SK-N-SH (cell line): ENCODE measurements around the gene ZC3H7B. TPM values are rescaled to one million over a fixed set of nuclear protein-coding genes. Genes with fewer than 3 reads are reported as not detected.

Source experiments
- CTCF ChIA-PET: fragments of 300-600, 350-600 bp; formaldehyde crosslinking; extraction: SDS; loops from one replicate; lab custom pipeline; 2021; lab: Yijun Ruan, JAX
- POLR2A ChIA-PET: fragments of 350-600 bp; sonication (Branson Sonifier 250); formaldehyde crosslinking; extraction: SDS; loops from one replicate; lab custom pipeline; 2020; ENCODE audit warnings: antibody characterized with exemption, inconsistent platforms; lab: Yijun Ruan, JAX
- DNase-seq: peaks from one replicate; pipeline ENCODE4 v3.0.0; 2012
- H2AFZ ChIP-seq: fragments of 200-600 bp; sonication (generic); 2 replicates; pipeline ENCODE4 v1.8.1; 2016; ENCODE audit warnings: antibody characterized with exemption, mild to moderate bottlenecking, low read depth
- H3F3A ChIP-seq: fragments of 200-600 bp; sonication (generic); replicated peaks from 2 replicates; pipeline ENCODE3; 2016; ENCODE audit warnings: antibody characterized with exemption, mild to moderate bottlenecking; ENCODE audit not compliant: insufficient read depth
- H3K27ac ChIP-seq, 2 experiments: fragments of 200-500 bp in 1 of 2; fragments of 200-600 bp in 1 of 2; sonication (Bioruptor generic) in 1 of 2; sonication (generic), shearing (Covaris generic) in 1 of 2; 2 replicates each; pipeline versions ENCODE4 v1.5.1 to v1.6.1; 2014 to 2016; ENCODE audit warnings: low read depth in 2 of 2, inconsistent platforms in 1 of 2, low read length in 1 of 2, mild to moderate bottlenecking in 1 of 2, mixed read lengths in 1 of 2
- H3K27me3 ChIP-seq: fragments of 200-600 bp; sonication (generic), shearing (Covaris generic); 2 replicates; pipeline ENCODE4 v1.6.1; 2016; ENCODE audit warnings: mixed run types; ENCODE audit not compliant: insufficient read depth
- H3K36me3 ChIP-seq, 2 experiments: fragments of 200-500 bp in 1 of 2; fragments of 200-600 bp in 1 of 2; sonication (Bioruptor generic) in 1 of 2; sonication (generic) in 1 of 2; replicated peaks in 1 of 2; 2 replicates each; pipeline versions ENCODE3 to v1.5.1; 2014 to 2016; ENCODE audit warnings: low read length in 1 of 2, mild to moderate bottlenecking in 1 of 2; ENCODE audit not compliant: insufficient read depth in 2 of 2, control insufficient read depth in 1 of 2
- H3K4me1 ChIP-seq, 2 experiments: fragments of 200-500 bp in 1 of 2; fragments of 200-600 bp in 1 of 2; sonication (Bioruptor generic) in 1 of 2; sonication (generic), shearing (Covaris generic) in 1 of 2; 2 replicates each; pipeline versions ENCODE4 v1.5.1 to v1.6.1; 2014 to 2016; ENCODE audit warnings: low read depth in 1 of 2, low read length in 1 of 2, mixed run types in 1 of 2; ENCODE audit not compliant: insufficient read depth in 2 of 2, control insufficient read depth in 1 of 2
- H3K4me2 ChIP-seq: fragments of 200-600 bp; sonication (generic), shearing (Covaris generic); 2 replicates; pipeline ENCODE4 v1.6.1; 2017; ENCODE audit warnings: mixed run types
- H3K4me3 ChIP-seq, 2 experiments: fragments of 200-500 bp in 1 of 2; fragments of 200-600 bp in 1 of 2; sonication (Bioruptor generic) in 1 of 2; sonication (generic), shearing (Covaris generic) in 1 of 2; 2 replicates each; pipeline versions ENCODE4 v1.5.1 to v1.8.1; 2014 to 2016; ENCODE audit warnings: low read depth in 2 of 2, inconsistent platforms in 1 of 2, low read length in 1 of 2, mild to moderate bottlenecking in 1 of 2, mixed read lengths in 1 of 2, moderate library complexity in 1 of 2
- H3K79me2 ChIP-seq: fragments of 200-600 bp; sonication (generic); 2 replicates; pipeline ENCODE4 v1.8.1; 2017; ENCODE audit warnings: mild to moderate bottlenecking; ENCODE audit not compliant: insufficient read depth
- H3K9ac ChIP-seq: fragments of 200-600 bp; sonication (generic); 2 replicates; pipeline ENCODE4 v1.6.1; 2017; ENCODE audit warnings: mixed run types
- H3K9me2 ChIP-seq: fragments of 200-600 bp; sonication (generic); 2 replicates; pipeline ENCODE4 v1.6.1; 2017; ENCODE audit warnings: mixed run types
- H3K9me3 ChIP-seq: fragments of 200-600 bp; sonication (generic); 2 replicates; pipeline ENCODE4 v1.6.1; 2017; ENCODE audit warnings: mixed run types, mild to moderate bottlenecking, moderate library complexity
- H4K20me1 ChIP-seq: fragments of 200-600 bp; sonication (generic); 2 replicates; pipeline ENCODE4 v1.6.1; 2017; ENCODE audit warnings: mild to moderate bottlenecking, mixed run types; ENCODE audit not compliant: insufficient read depth
- IRF3 ChIP-seq: fragments of 150-350 bp; IDR thresholded peaks from 2 replicates; pipeline ENCODE4 v1.6.1; 2016; ENCODE audit warnings: mild to moderate bottlenecking, low read depth, low read length
- MXI1 ChIP-seq: IDR thresholded peaks from 2 replicates; pipeline ENCODE4 v1.6.1; 2012; ENCODE audit warnings: mild to moderate bottlenecking, low read depth, low read length, improper control_type of control experiment
- NRF1 ChIP-seq: IDR thresholded peaks from 2 replicates; pipeline ENCODE4 v1.6.1; 2012; ENCODE audit warnings: low read depth, mild to moderate bottlenecking, low read length
- PBX3 ChIP-seq: IDR thresholded peaks from 2 replicates; pipeline ENCODE4; 2012
- POLR2AphosphoS5 ChIP-seq: IDR thresholded peaks from 2 replicates; pipeline ENCODE4 v1.6.1; 2012; ENCODE audit warnings: low read depth, low read length
- RAD21 ChIP-seq: IDR thresholded peaks from 2 replicates; pipeline ENCODE4 v1.6.1; 2012; ENCODE audit warnings: mild to moderate bottlenecking, low read length
- RCOR1 ChIP-seq: fragments of 150-350 bp; IDR thresholded peaks from 2 replicates; pipeline ENCODE4 v1.6.1; 2017; ENCODE audit warnings: antibody characterized with exemption, low read length
- RFX5 ChIP-seq: IDR thresholded peaks from 2 replicates; pipeline ENCODE4 v1.6.1; 2012; ENCODE audit warnings: mild to moderate bottlenecking, improper control_type of control experiment, low read length
- SIN3A ChIP-seq: IDR thresholded peaks from 2 replicates; pipeline ENCODE4 v1.6.1; 2012; ENCODE audit warnings: low read depth, mild to moderate bottlenecking, low read length, moderate library complexity, borderline replicate concordance
- TCF12 ChIP-seq: IDR thresholded peaks from 2 replicates; pipeline ENCODE4 v1.4.0; 2012
- TEAD4 ChIP-seq: IDR thresholded peaks from 2 replicates; pipeline ENCODE4 v1.4.0; 2012; ENCODE audit warnings: mild to moderate bottlenecking, borderline replicate concordance; ENCODE audit not compliant: insufficient read depth
- WGBS: methylation state at CpG from one replicate; pipeline ENCODE4 v1.1.6; 2017; ENCODE audit warnings: low lambda C conversion rate; 5-methylcytosine and 5-hydroxymethylcytosine counted together
- polyA plus RNA-seq, 3 experiments: library from polyadenylated mRNA; depleted of rRNA; stranded (reverse); fragments of >200 nt; gene quantifications; 2 replicates each; pipeline ENCODE4 v1.2.3, GENCODE V29; 2012
- TF ChIP-seq, protein P1 (sequence below): IDR thresholded peaks from 2 replicates; pipeline ENCODE4 v1.4.0; 2012; ENCODE audit warnings: low read depth, borderline replicate concordance
- TF ChIP-seq, protein P2 (sequence below): fragments of 150-350 bp; IDR thresholded peaks from 2 replicates; pipeline ENCODE4 v1.6.1; 2017; ENCODE audit warnings: antibody characterized with exemption, low read length, low read depth, borderline replicate concordance
- TF ChIP-seq, protein P3 (sequence below): IDR thresholded peaks from 2 replicates; pipeline ENCODE4 v1.6.1; 2012; ENCODE audit warnings: mild to moderate bottlenecking, low read depth, low read length, moderate library complexity

ZC3H7B gene
- polyA plus RNA-seq, 1 of the 3 experiments (the other 2 are of a cell fraction): 27.1 TPM

GRCh38 chr22:41341990-41342389, 40.7 kb downstream of the ZC3H7B start:
- Histone ChIP-seq H2AFZ (no peak overlapping the region), H3K4me1 (no peaks in the 10 kb centered on the region), H4K20me1 (no peaks in the 10 kb centered on the region), H3F3A (no peaks in the 10 kb centered on the region), H3K9me2 (no peaks in the 10 kb centered on the region), H3K36me3 (peaks cover 0 to 22% of the 10 kb centered on the region in 2 experiments), H3K27ac (no peak overlapping the region), H3K9me3 (no peaks in the 10 kb centered on the region), H3K4me2 (no peak overlapping the region), H3K79me2 (no peaks in the 10 kb centered on the region), H3K27me3 (no peaks in the 10 kb centered on the region), H3K4me3 (no peak overlapping the region), H3K9ac (no peak overlapping the region)
- no peak for DNase-seq
- WGBS: 100% methylated on average over 2 of the region's 3 CpGs
- TF ChIP-seq, protein P1, sequence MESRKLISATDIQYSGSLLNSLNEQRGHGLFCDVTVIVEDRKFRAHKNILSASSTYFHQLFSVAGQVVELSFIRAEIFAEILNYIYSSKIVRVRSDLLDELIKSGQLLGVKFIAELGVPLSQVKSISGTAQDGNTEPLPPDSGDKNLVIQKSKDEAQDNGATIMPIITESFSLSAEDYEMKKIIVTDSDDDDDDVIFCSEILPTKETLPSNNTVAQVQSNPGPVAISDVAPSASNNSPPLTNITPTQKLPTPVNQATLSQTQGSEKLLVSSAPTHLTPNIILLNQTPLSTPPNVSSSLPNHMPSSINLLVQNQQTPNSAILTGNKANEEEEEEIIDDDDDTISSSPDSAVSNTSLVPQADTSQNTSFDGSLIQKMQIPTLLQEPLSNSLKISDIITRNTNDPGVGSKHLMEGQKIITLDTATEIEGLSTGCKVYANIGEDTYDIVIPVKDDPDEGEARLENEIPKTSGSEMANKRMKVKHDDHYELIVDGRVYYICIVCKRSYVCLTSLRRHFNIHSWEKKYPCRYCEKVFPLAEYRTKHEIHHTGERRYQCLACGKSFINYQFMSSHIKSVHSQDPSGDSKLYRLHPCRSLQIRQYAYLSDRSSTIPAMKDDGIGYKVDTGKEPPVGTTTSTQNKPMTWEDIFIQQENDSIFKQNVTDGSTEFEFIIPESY: no peak
- TF ChIP-seq, protein P2, sequence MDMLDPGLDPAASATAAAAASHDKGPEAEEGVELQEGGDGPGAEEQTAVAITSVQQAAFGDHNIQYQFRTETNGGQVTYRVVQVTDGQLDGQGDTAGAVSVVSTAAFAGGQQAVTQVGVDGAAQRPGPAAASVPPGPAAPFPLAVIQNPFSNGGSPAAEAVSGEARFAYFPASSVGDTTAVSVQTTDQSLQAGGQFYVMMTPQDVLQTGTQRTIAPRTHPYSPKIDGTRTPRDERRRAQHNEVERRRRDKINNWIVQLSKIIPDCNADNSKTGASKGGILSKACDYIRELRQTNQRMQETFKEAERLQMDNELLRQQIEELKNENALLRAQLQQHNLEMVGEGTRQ: no peak
- TF ChIP-seq TEAD4 (no peak), RFX5 (no peak), POLR2AphosphoS5 (no peak), TCF12 (no peak), MXI1 (no peak), RAD21 (no peak), IRF3 (no peak), RCOR1 (no peak)
- CTCF ChIA-PET: no interaction called here
- POLR2A ChIA-PET: no interaction called here

DNA sequence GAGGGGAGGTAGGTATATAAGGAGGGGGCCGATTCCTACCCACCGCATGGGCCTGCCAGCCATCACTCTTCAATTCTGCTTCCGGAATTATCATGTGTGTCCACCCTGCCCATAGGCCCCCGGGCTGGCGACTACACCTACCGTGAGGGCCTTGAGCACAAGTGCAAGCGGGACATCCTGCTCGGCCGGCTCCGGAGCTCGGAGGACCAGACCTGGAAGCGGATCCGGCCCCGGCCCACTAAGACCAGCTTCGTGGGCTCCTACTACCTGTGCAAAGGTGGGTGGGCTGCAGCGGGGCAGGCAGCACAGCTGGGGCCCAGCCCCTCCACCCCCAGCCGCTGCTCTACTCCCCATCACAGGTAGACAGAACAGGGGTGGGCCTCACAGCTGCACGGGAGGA, 42.0 kb downstream of the ZC3H7B start:
- CTCF ChIA-PET: no interaction called here
- Histone ChIP-seq H4K20me1 (no peaks in the 10 kb centered on the region), H3K4me1 (no peaks in the 10 kb centered on the region), H3K9me2 (no peaks in the 10 kb centered on the region), H2AFZ (no peak overlapping the region), H3K27ac (no peak overlapping the region), H3K9ac (no peak overlapping the region), H3F3A (no peaks in the 10 kb centered on the region), H3K4me3 (no peak overlapping the region), H3K27me3 (no peaks in the 10 kb centered on the region), H3K4me2 (no peak overlapping the region), H3K36me3 (peaks cover 0 to 26% of the 10 kb centered on the region in 2 experiments), H3K9me3 (no peaks in the 10 kb centered on the region), H3K79me2 (no peaks in the 10 kb centered on the region)
- POLR2A ChIA-PET: no interaction called here
- WGBS: 93% methylated on average over 3 of the region's 18 CpGs
- TF ChIP-seq SIN3A (no peak), PBX3 (no peak), NRF1 (no peak)
- TF ChIP-seq, protein P3, sequence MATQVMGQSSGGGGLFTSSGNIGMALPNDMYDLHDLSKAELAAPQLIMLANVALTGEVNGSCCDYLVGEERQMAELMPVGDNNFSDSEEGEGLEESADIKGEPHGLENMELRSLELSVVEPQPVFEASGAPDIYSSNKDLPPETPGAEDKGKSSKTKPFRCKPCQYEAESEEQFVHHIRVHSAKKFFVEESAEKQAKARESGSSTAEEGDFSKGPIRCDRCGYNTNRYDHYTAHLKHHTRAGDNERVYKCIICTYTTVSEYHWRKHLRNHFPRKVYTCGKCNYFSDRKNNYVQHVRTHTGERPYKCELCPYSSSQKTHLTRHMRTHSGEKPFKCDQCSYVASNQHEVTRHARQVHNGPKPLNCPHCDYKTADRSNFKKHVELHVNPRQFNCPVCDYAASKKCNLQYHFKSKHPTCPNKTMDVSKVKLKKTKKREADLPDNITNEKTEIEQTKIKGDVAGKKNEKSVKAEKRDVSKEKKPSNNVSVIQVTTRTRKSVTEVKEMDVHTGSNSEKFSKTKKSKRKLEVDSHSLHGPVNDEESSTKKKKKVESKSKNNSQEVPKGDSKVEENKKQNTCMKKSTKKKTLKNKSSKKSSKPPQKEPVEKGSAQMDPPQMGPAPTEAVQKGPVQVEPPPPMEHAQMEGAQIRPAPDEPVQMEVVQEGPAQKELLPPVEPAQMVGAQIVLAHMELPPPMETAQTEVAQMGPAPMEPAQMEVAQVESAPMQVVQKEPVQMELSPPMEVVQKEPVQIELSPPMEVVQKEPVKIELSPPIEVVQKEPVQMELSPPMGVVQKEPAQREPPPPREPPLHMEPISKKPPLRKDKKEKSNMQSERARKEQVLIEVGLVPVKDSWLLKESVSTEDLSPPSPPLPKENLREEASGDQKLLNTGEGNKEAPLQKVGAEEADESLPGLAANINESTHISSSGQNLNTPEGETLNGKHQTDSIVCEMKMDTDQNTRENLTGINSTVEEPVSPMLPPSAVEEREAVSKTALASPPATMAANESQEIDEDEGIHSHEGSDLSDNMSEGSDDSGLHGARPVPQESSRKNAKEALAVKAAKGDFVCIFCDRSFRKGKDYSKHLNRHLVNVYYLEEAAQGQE: no peak
- no peak for DNase-seq
